ENCODE measurements around the gene ZSCAN16. TPM values are rescaled to one million over a fixed set of nuclear protein-coding genes. Genes with fewer than 3 reads are reported as not detected.

Gene ZSCAN16
- total RNA-seq, 1 donor from 2014 or later: 6.5 TPM

- DNase-seq (ENCODE audit: low spot score): no peak
- Mint-ChIP-seq H3K4me3 (ENCODE audit: unreplicated experiment) (no peak overlapping the region), H3K27ac (ENCODE audit: unreplicated experiment) (no peak overlapping the region), H3K36me3 (ENCODE audit: low read depth, unreplicated experiment) (peaks cover 3% of the 10 kb centered on the region), H3K27me3 (ENCODE audit: unreplicated experiment) (peaks cover 2% of the 10 kb centered on the region), H3K4me1 (ENCODE audit: unreplicated experiment) (peaks cover 19% of the 10 kb centered on the region), H3K9me3 (ENCODE audit: unreplicated experiment) (no peaks in the 10 kb centered on the region)
- TF ChIP-seq CTCF (IDR thresholded peaks at IDR 0.05; ENCODE audit: unreplicated experiment): no peak
These were observed 41.2 kb downstream of the ZSCAN16 start for GRCh38 chr6:28165563-28165962.

GRCh38 chr6:28167068-28167467, 42.7 kb downstream of the ZSCAN16 start:
- Mint-ChIP-seq H3K4me3 (ENCODE audit: unreplicated experiment) (no peak overlapping the region), H3K9me3 (ENCODE audit: unreplicated experiment) (no peaks in the 10 kb centered on the region), H3K27me3 (ENCODE audit: unreplicated experiment) (peaks cover 2% of the 10 kb centered on the region), H3K36me3 (ENCODE audit: low read depth, unreplicated experiment) (no peaks in the 10 kb centered on the region), H3K27ac (ENCODE audit: unreplicated experiment) (no peak overlapping the region), H3K4me1 (ENCODE audit: unreplicated experiment) (peaks cover 12% of the 10 kb centered on the region)
- no peak for TF ChIP-seq CTCF (IDR thresholded peaks at IDR 0.05; ENCODE audit: unreplicated experiment)
- DNase-seq (ENCODE audit: low spot score): no peak

GRCh38 chr6:28167926-28168325, 43.5 kb downstream of the ZSCAN16 start:
- Mint-ChIP-seq H3K4me1 (ENCODE audit: unreplicated experiment) (peaks cover 10% of the 10 kb centered on the region), H3K4me3 (ENCODE audit: unreplicated experiment) (no peak overlapping the region), H3K27me3 (ENCODE audit: unreplicated experiment) (peaks cover 2% of the 10 kb centered on the region), H3K9me3 (ENCODE audit: unreplicated experiment) (no peaks in the 10 kb centered on the region), H3K27ac (ENCODE audit: unreplicated experiment) (no peak overlapping the region), H3K36me3 (ENCODE audit: low read depth, unreplicated experiment) (no peaks in the 10 kb centered on the region)
- DNase-seq (ENCODE audit: low spot score): no peak
- TF ChIP-seq CTCF (IDR thresholded peaks at IDR 0.05; ENCODE audit: unreplicated experiment): no peak

GRCh38 chr6:28171271-28171670, 46.9 kb downstream of the ZSCAN16 start:
- no peak for DNase-seq (ENCODE audit: low spot score)
- Mint-ChIP-seq H3K27me3 (ENCODE audit: unreplicated experiment) (no peaks in the 10 kb centered on the region), H3K4me1 (ENCODE audit: unreplicated experiment) (peaks cover 10% of the 10 kb centered on the region), H3K27ac (ENCODE audit: unreplicated experiment) (no peak overlapping the region), H3K36me3 (ENCODE audit: low read depth, unreplicated experiment) (no peaks in the 10 kb centered on the region), H3K4me3 (ENCODE audit: unreplicated experiment) (no peak overlapping the region), H3K9me3 (ENCODE audit: unreplicated experiment) (no peaks in the 10 kb centered on the region)
- TF ChIP-seq CTCF (IDR thresholded peaks at IDR 0.05; ENCODE audit: unreplicated experiment): no peak

- no peak for TF ChIP-seq CTCF (IDR thresholded peaks at IDR 0.05; ENCODE audit: unreplicated experiment)
- no peak overlapping the region for H3K27ac Mint-ChIP-seq (ENCODE audit: unreplicated experiment)
- H3K4me1 Mint-ChIP-seq (ENCODE audit: unreplicated experiment): peaks cover 10% of the 10 kb centered on the region
These were observed 47.6 kb downstream of the ZSCAN16 start for GRCh38 chr6:28172006-28172405.

More at GRCh38 chr6:28172006-28172405, 47.6 kb downstream of the ZSCAN16 start:
- Mint-ChIP-seq H3K36me3 (ENCODE audit: low read depth, unreplicated experiment) (no peaks in the 10 kb centered on the region), H3K4me3 (ENCODE audit: unreplicated experiment) (no peak overlapping the region), H3K9me3 (ENCODE audit: unreplicated experiment) (no peaks in the 10 kb centered on the region), H3K27me3 (ENCODE audit: unreplicated experiment) (no peaks in the 10 kb centered on the region)
- DNase-seq (ENCODE audit: low spot score): no peak
